GM12873 (cell line): ENCODE measurements around the gene LRRTM3.

ENCODE experiments used
- TF ChIP-seq, protein P1 (sequence below): IDR thresholded peaks from 2 replicates; pipeline ENCODE4 v1.5.1; 2012; ENCODE audit warnings: low read depth, mild to moderate bottlenecking, moderate library complexity, low read length, control low read depth; ENCODE audit not compliant: insufficient read depth; ENCODE audit errors: missing control alignments

Gene LRRTM3

GRCh38 chr10:66925896-66926715 is at the start of gene LRRTM3:
LRRTM3 (plus strand) TSS chr10:66926036.
- TF ChIP-seq, protein P1, sequence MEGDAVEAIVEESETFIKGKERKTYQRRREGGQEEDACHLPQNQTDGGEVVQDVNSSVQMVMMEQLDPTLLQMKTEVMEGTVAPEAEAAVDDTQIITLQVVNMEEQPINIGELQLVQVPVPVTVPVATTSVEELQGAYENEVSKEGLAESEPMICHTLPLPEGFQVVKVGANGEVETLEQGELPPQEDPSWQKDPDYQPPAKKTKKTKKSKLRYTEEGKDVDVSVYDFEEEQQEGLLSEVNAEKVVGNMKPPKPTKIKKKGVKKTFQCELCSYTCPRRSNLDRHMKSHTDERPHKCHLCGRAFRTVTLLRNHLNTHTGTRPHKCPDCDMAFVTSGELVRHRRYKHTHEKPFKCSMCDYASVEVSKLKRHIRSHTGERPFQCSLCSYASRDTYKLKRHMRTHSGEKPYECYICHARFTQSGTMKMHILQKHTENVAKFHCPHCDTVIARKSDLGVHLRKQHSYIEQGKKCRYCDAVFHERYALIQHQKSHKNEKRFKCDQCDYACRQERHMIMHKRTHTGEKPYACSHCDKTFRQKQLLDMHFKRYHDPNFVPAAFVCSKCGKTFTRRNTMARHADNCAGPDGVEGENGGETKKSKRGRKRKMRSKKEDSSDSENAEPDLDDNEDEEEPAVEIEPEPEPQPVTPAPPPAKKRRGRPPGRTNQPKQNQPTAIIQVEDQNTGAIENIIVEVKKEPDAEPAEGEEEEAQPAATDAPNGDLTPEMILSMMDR = peak; percentile 81

DNA sequence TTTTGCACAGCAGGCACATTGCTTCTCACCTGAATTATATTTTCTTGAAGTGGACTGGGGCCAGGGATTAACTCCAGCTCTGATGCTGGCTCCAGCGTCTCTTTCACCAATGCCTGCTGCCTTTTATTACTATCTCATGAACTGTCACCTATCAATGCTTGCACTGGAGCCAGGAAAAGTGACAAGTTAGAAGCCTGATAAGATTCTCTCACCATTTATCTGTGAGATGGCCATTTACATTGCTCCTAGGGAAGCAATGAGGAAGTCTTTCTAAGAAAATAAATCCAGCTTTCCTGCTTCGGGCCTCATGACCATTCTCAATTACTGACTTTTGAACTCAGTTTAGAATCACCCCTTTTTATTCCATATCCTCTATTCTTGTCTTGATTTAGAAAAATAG is 48.5 kb upstream of the LRRTM3 start:
- TF ChIP-seq, protein P1 = no peak

GRCh38 chr10:66880292-66880691 is 45.5 kb upstream of the LRRTM3 start:
- TF ChIP-seq, protein P1 = no peak

DNA sequence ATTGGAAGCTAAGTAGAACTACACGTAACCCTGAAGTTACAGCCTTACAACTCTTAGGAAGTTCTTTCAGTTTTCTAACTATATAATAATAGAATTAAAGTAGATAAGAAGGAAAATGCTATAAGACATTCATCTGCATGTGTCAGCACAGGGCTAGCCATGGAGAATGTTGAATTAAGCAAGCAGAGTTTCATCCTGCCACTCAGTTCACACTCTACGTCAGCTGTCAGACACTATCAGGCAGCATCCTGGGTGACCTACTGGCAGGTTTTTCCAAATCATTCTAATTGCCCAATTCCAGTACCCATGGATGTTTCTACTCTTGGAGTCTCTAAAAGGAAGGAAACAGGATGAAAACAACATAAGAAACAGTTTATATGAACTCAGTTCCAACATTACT is 45.0 kb upstream of the LRRTM3 start:
- TF ChIP-seq, protein P1 = no peak

DNA sequence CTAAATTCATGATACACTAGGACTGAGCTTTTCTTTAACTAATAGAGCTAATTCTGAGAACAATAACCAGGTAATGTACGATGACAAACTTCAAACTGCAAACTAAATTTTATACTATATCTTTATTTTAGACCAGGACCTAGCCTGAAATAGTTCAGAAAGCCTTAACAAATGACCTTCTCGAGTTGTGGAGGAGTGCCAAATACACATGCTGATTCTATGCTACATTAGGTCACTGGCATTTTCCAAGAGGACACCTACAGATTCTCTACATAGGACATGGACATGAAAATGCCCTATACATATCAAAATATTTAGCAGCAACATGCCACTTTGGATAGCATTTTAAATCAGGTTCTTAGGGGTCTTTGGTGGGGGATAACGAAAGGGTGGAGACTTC is 44.0 kb upstream of the LRRTM3 start:
- TF ChIP-seq, protein P1 = no peak

- TF ChIP-seq, protein P1 = no peak
Observed at GRCh38 chr10:66882271-66882670, 43.6 kb upstream of the LRRTM3 start.

GRCh38 chr10:66886848-66887247 is 39.0 kb upstream of the LRRTM3 start:
- TF ChIP-seq, protein P1 = no peak
